NT2/D1 (cell line): ENCODE results near the gene XIRP2.

Source experiments
- DNase-seq: peaks from one replicate; pipeline ENCODE4 v3.0.0-alpha.2; 2011; ENCODE audit warnings: low read depth, low spot score
- H3K27me3 ChIP-seq: 2 replicates; pipeline ENCODE4 v1.6.0; 2011; ENCODE audit warnings: mild to moderate bottlenecking; ENCODE audit not compliant: insufficient read length, insufficient read depth
- H3K36me3 ChIP-seq: 2 replicates; pipeline ENCODE4 v1.6.1; 2011; ENCODE audit warnings: mild to moderate bottlenecking, low read length, mixed read lengths; ENCODE audit not compliant: insufficient read depth, insufficient read length
- H3K4me1 ChIP-seq: 2 replicates; pipeline ENCODE4 v1.5.1; 2011; ENCODE audit not compliant: insufficient read depth, insufficient read length
- H3K4me3 ChIP-seq: 2 replicates; pipeline ENCODE4 v1.5.1; 2011; ENCODE audit warnings: low read depth; ENCODE audit not compliant: insufficient read length
- H3K9ac ChIP-seq: 2 replicates; pipeline ENCODE4 v1.6.0; 2011; ENCODE audit warnings: low read depth; ENCODE audit not compliant: insufficient read length
- H3K9me3 ChIP-seq: 2 replicates; pipeline ENCODE4 v1.5.1; 2011; ENCODE audit warnings: mild to moderate bottlenecking, low read length; ENCODE audit not compliant: insufficient read depth
- SUZ12 ChIP-seq: IDR thresholded peaks from 2 replicates; pipeline ENCODE4 v1.6.1; 2011; ENCODE audit not compliant: insufficient read length, insufficient read depth; ENCODE audit errors: extremely low read depth
- YY1 ChIP-seq: IDR thresholded peaks from 2 replicates; pipeline ENCODE4 v1.6.1; 2011; ENCODE audit not compliant: insufficient read length, insufficient read depth
- ZNF274 ChIP-seq: IDR thresholded peaks from 2 replicates; pipeline ENCODE4 v1.6.1; 2011; ENCODE audit warnings: mild to moderate bottlenecking, low read depth, low read length

The XIRP2 gene

DNA sequence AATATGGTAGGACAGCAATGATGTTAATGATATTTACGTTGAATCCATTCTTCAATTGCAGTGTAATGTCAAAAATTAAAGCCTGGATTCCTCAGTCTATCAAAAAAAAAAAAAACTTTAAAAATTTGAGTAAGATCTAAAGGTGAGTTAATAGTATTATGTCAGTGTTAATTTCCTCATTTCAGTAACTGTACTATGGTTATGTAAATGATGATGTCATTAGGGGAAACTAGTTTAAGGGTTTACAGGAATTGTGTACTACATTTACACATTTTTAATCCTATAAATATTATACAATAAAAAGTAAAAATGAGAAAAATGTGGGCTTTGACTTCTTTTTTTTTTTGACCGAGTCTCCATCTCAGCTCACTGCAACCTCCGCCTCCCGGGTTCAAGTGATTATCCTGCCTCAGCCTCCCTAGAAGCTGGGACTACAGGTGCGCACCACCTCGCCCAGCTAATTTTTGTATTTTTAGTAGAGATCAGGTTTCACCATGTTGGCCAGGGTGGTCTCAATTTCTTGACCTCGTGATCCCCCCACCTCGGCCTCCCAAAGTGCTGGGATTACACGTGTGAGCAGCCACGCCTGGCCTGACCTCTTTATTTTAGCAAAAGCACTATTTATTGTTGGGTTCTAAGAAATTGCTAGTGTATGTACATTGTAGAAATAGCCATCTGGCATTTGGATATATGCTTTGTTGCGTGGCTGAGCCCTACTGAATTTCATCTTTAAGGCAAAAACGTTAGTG is 106.5 kb downstream of the XIRP2 start:
- no peaks in the 10 kb centered on the region for H3K27me3 ChIP-seq

DNA sequence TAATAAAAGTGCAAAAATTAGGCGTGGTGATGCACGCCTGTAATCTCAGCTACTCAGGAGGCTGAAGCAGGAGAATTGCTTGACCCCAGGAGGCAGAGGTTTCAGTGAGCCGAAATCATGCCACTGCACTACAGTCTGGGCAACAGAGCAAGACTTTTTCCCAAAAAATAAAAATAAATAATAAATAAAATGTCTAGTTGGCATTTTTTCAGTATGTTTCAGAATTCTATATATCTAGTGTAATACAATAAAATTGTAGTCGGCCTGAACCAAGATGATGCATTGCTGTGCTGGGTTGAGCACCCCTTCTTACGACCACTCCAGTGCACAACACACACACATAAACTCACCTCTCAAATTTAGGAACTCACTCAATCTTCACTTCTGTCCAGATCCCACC is 108.2 kb downstream of the XIRP2 start:
- no peaks in the 10 kb centered on the region for H3K27me3 ChIP-seq
- no peaks in the 10 kb centered on the region for H3K4me1 ChIP-seq
- no peaks in the 10 kb centered on the region for H3K36me3 ChIP-seq
- H3K9me3 ChIP-seq: no peaks in the 10 kb centered on the region
- TF ChIP-seq SUZ12 (no peak), YY1 (no peak), ZNF274 (no peak)
- no peak for DNase-seq
- no peak overlapping the region for H3K4me3 ChIP-seq
- no peak overlapping the region for H3K9ac ChIP-seq

More for the DNA sequence above, 106.5 kb downstream of the XIRP2 start:
- Histone ChIP-seq H3K9ac (no peak overlapping the region), H3K4me1 (no peaks in the 10 kb centered on the region), H3K9me3 (no peaks in the 10 kb centered on the region), H3K4me3 (no peak overlapping the region), H3K36me3 (no peaks in the 10 kb centered on the region)
- DNase-seq: no peak
- TF ChIP-seq ZNF274: no peak
- TF ChIP-seq SUZ12: no peak
- TF ChIP-seq YY1: no peak

DNA sequence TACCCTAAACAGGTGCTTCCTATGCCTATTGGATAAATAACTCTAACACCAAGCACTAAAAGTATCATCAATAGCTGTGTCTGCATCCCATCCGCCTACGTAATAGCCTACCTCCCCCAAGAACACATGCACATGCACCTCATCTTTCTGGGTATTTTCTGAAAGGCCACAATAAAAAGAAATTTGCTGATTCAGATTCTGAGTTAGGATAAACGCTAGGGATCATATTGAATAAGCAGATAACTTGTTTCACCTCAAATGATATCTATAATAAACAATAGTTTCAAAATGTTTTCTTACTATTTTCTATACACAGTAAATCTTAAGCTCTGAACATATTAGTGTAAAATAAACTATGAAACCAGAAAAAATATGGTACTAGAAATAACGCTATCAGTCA is 112.9 kb downstream of the XIRP2 start:
- TF ChIP-seq YY1: no peak
- TF ChIP-seq ZNF274: no peak
- TF ChIP-seq SUZ12: no peak
- H3K4me1 ChIP-seq: no peaks in the 10 kb centered on the region
- H3K4me3 ChIP-seq: no peak overlapping the region
- H3K36me3 ChIP-seq: no peaks in the 10 kb centered on the region
- no peaks in the 10 kb centered on the region for H3K9me3 ChIP-seq
- no peaks in the 10 kb centered on the region for H3K27me3 ChIP-seq
- H3K9ac ChIP-seq: no peak overlapping the region
- DNase-seq: no peak

GRCh38 chr2:167005096-167005495 is 116.8 kb downstream of the XIRP2 start:
- no peaks in the 10 kb centered on the region for H3K27me3 ChIP-seq
- H3K4me1 ChIP-seq: no peaks in the 10 kb centered on the region
- no peaks in the 10 kb centered on the region for H3K9me3 ChIP-seq
- H3K4me3 ChIP-seq: no peak overlapping the region
- TF ChIP-seq SUZ12 (no peak), ZNF274 (no peak), YY1 (no peak)
- H3K36me3 ChIP-seq: no peaks in the 10 kb centered on the region
- no peak for DNase-seq
- no peak overlapping the region for H3K9ac ChIP-seq

GRCh38 chr2:167013227-167013626 is 124.9 kb downstream of the XIRP2 start:
- H3K9ac ChIP-seq: no peak overlapping the region
- no peaks in the 10 kb centered on the region for H3K36me3 ChIP-seq
- no peak overlapping the region for H3K4me3 ChIP-seq
- H3K27me3 ChIP-seq: no peaks in the 10 kb centered on the region
- DNase-seq: no peak
- TF ChIP-seq YY1 (no peak), ZNF274 (no peak), SUZ12 (no peak)
- no peaks in the 10 kb centered on the region for H3K9me3 ChIP-seq
- H3K4me1 ChIP-seq: no peaks in the 10 kb centered on the region

- Histone ChIP-seq H3K4me3 (no peak overlapping the region), H3K27me3 (no peaks in the 10 kb centered on the region), H3K36me3 (no peaks in the 10 kb centered on the region), H3K4me1 (no peaks in the 10 kb centered on the region), H3K9ac (no peak overlapping the region), H3K9me3 (no peaks in the 10 kb centered on the region)
- no peak for TF ChIP-seq ZNF274
- no peak for TF ChIP-seq YY1
- no peak for TF ChIP-seq SUZ12
- no peak for DNase-seq
Measured at GRCh38 chr2:167015806-167016205, 127.5 kb downstream of the XIRP2 start.

DNA sequence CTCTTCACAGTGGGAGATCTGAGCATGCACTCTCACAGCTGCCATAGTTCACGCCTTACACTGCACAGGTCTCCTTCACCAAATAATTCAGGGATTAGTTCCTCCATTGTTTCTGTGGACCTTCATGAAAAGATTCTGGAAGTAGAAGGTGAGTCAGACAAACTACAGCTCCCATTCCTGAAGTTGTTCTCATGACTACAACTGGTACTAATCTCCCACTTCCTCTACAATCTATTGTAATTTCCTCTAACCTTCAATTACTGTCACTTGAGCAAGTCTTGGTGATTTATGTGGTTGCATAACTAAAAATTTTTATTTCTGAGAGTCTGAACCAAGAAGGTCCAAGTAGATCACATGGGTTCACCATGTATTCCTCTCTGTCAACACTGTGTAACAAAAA is 128.7 kb downstream of the XIRP2 start:
- no peaks in the 10 kb centered on the region for H3K36me3 ChIP-seq
- H3K4me3 ChIP-seq: no peak overlapping the region
- no peaks in the 10 kb centered on the region for H3K9me3 ChIP-seq
- DNase-seq: no peak
- H3K4me1 ChIP-seq: no peaks in the 10 kb centered on the region
- TF ChIP-seq ZNF274 (no peak), SUZ12 (no peak), YY1 (no peak)
- H3K9ac ChIP-seq: no peak overlapping the region
- no peaks in the 10 kb centered on the region for H3K27me3 ChIP-seq
